Left hindlimb (tissue), 1 donor: ENCODE measurements around the gene DISP3.

Source experiments
- DNase-seq: peaks from one replicate; pipeline ENCODE4 v3.0.0-alpha.2; 2018

DISP3 gene

DNA sequence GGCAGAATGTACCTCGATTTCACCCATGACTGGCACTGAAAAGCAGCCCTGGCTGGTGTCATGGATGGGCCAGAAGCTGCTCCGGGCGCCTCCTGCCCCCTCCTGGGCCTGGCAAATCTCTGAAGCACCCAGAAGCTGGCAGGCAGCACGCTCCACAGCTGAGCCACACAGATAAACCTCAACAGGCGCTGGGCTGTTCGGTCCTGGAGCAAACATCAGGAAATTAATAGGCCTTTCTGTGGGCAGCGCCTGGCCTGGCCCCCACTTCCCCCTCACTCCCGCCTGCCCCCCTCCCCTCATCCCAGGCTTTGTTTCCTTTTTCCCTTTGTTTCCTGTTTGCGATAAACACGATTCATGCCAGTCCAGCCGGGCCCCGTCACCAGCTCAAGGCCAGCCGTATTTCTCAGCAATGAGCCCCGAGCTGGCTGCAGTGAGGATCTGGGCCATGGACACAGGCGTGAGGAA, 20.1 kb upstream of the DISP3 start:
- no peak for DNase-seq

DNA sequence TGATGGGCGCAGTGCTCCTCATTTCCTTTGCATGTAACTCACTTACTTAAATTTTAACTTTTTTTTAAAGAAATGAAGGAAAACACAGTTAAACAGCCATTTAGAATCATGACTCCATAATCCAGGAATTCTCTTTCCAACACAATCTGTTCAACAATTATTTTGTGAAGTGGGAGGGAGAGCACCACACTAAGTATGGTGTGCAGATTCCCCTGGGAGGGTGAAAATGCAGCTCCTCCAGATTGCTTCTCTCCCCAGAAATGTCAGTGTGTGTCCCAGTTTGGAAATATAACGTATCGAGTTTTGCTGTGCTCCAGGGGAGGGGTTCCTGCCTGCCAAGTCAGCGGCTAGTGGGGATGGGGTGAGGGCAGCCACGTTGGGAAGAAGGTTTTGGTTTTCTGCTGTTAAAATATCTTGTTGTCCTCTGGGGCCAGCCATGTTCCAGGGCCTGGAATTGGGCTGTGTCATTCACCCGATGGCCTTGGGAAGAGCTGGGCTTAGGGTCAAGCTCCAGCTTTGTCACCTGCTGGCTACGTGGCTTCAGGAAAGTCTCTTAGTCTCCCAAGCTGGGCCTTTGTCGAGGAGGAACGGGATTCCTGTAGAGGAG, 17.3 kb upstream of the DISP3 start:
- DNase-seq: no peak

DNA sequence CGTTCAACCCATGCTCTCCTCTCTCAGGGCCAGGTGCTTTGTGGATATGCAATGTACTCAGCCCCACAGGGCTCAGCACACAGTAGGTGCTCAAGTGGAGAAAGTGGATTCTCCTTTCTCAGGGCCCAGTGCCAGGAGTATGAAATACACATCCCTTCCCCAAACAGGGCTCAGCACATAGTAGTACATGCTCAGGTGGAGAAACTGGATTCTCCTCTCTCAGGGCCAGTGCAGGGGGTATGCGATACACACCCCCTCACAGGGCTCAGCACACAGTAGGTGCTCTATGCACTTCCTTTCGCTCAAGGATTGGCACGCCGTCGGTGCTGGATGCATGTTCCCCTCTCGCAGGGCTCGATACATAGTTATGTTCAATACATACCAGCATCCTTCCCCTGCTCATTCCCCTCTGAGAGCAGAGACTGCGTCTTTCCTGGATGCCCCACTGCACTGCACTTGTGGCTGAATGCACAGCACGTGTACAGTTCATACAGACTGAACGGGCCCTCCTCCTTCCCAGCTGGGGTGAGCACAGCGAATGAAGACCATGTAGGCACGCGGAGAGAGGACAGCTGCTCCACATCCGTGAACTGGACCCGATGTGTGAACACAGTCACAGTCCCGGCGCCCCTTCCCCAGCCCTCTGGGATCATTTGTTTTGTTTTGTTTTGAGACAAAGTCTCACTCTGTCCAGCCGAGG, 16.6 kb upstream of the DISP3 start:
- no peak for DNase-seq

DNA sequence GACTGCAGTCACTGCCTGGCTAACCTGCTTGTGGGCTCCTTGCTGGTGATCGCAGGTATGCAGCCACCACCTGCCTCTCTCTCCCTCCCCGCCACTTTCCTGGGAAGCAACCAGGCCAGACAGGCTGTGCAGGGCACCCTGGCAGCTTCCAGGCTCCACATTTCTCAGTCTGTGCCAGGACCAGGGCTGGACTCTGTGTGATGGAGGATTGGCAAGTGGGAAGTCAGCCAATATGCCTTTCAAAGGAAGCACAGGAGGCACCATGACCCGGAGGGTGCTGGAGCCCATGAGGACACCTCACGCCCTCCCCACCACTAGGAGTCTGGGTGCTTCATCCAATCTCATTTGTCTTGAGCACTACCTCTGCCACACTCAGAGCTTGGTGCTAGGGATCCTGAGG, 15.8 kb upstream of the DISP3 start:
- DNase-seq: no peak

DNA sequence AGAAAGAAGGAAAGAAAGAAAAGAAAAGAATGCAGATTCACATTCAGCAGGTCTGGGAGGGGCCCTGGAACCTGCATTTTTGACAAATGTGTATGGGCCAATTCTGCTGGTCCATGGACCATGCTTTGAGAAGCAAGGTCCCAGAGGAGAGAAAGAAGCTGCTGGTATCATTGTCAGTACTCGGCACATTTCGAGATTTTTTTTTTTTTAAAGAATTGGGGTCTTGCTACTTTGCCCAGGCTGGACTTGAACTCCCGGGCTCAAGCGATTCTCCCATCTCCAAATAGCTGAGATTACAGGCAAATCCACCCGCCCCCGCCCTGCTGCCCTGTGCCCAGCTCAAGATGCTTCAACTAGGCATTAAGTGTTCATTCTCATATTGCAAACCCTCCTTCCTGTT, 13.6 kb upstream of the DISP3 start:
- no peak for DNase-seq

DNA sequence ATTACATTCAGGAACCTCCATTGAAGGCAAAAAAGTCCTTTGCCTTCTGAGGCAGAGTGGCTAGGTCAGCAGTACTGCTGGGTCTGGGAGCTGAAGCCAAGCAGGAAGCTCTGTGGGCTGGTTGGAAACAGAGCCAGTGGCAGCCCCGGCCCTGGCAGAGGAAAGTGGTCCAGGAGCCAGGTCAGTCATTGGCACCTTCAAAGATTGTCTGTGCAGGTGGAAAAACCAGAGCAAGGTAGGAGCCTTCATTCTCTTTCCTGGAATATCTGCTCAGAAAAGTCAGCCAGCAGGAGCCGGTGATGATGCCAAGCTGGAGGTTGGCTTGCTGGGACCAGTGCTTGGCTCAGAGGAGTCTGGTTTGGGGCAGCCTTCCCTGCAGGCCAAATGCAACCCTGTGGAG, 12.5 kb upstream of the DISP3 start:
- no peak for DNase-seq

DNA sequence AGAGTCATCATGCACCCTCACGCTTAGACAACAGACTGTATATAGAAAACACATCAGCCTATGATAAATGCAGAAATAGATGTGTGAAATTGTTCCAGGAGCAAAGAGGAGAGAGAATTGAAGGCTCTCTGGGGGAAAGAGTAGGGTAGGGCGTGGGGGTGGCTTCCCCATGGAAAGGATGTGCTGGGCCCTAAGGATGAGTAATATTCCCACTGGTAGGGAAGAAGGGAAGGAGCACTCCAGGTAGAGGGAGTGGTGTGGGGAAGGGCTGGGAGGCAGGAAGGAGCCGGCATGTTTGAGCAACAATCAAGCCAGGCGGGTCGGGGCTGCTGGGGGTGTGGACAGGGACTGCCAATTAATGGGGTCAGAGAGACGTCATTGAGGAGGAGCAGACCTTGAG, 10.1 kb upstream of the DISP3 start:
- no peak for DNase-seq

DNA sequence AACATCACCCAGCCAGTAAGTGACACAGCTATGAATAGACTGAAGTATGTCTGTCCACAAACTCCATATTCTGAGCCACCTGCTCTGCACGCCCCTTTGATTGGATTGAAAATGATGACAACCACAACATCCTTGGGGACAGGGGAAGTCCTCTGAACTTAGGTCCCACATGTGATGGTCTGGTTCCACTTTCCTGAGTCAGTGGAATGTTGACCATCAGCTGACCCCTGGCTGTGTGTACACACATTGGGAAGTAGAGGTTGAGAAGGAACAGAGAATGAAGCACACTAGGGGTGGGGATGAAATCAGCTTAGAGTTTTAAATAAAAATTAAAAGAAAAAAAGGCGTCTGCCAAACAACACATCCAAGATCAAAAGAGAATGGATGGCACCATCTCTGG, 8.0 kb upstream of the DISP3 start:
- DNase-seq: no peak

DNA sequence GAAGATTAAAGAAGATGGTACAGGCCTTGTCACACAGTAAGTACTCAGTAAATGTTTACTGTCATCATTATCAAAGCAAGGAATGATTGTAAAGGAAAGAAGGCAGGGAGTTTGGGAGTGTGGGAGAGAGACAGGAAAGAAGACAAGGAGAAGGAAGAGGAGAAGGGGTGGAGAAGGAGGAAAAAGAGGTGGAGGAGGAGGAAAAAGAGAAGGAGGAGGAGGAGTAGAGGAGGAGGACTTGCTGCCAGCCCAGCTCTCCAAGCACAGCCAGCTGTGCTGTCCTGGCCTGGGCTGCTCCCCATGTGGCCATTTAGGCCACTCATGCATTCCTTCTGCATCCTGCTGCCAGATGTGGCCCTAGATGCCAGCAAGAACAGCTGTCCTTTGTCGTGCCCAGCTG, 7.5 kb upstream of the DISP3 start:
- DNase-seq: no peak

DNA sequence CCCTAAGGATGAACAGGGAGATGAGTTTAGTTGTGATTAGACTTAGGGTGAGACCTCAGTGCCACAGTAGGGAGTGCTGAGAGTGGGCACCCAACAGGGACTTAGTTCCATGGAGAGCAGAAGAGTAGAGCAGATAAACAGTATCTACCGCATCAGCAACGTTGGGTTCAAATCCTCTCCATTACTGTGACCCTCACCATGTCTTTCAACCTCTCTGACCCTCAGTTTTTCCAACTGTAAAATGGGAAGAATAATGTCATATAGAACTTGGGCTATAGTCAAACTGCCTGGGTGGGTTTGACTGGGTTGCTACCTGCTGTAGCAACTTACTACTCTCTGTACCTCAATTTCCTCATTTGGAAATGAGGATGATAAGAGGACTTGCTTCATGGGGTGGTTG, 6.7 kb upstream of the DISP3 start:
- no peak for DNase-seq

DNA sequence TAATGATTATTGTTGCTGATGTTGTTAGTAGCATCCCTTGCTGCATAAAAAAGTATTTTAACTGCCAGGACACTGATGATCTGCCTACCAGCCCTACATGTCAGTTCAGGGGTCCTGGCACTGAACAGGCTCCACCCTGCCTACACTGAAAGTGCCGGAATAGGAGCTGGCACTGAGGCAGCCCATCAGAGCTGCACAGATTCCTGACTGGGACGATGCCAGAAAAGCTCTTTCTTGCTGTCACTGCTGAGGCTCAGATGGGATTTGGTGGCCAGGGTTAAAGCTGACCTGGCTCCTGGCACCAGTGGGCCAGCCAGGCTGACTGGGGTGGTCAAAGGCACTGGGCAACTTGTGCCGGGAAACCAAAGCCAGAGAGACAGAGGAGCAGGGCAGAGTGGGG, 6.2 kb upstream of the DISP3 start:
- DNase-seq: no peak

DNA sequence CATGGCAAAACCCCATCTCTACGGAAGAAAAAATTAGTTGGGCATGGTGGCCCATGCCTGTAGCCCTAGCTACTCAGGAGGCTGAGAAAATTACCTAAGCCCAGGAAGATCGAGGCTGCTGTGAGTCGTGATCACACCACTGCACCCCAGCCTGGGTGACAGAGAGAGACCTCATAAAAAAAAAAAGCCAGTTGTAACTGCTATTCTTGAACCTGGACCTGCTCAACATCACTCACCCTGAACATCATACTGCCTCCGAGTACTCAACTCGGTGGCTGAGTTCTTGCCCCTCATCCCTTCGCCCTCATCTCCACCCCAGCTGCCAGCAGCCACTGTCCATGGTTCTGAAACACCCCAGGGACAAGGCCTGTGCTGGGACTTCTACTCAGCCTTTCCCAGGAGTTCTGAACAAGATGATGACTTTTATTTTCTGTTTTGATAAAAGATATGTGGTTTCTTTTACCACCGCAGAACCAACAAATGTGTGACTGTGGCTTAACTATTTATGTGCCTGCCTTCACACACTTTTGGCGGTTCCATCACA, 5.4 kb upstream of the DISP3 start:
- DNase-seq: no peak

DNA sequence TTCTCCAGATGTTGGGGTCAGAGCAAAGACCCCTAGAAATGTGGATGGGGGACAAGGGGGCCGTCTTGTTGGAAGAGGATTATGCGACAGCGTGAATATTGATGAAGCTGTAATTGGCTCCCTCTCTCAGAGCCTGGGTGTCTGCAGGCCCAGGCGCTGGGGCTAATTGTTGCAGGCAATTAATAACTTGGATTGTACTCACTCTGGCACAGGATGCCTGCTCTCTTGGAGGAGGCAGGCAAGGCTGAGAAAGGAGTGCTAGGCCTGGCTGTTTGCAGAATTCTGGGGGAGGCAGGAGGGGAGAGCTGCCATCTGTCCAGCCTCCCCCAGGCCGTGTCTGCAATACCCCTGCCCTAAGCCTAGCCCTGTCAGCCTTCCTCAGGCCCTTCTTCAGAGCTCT, 4.1 kb upstream of the DISP3 start:
- no peak for DNase-seq

DNA sequence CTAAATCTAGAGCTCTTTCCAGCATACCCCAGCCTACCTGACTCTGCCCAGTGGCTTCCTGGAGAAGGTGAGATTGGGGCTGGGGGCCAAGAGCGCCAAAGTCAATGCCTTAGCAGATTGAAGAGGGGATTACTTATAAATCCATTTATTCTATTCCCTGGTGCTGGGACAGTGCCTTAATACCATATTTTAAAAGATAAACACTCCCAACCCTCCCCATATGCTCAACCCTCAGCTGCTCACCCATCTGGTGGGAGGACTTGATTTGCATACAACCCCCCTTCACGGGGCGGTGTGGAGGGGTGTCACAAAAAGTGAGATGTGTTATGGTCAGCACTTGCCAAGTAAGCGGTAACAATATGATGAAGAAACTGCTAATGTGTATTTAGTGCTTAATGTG, 3.2 kb upstream of the DISP3 start:
- no peak for DNase-seq

DNA sequence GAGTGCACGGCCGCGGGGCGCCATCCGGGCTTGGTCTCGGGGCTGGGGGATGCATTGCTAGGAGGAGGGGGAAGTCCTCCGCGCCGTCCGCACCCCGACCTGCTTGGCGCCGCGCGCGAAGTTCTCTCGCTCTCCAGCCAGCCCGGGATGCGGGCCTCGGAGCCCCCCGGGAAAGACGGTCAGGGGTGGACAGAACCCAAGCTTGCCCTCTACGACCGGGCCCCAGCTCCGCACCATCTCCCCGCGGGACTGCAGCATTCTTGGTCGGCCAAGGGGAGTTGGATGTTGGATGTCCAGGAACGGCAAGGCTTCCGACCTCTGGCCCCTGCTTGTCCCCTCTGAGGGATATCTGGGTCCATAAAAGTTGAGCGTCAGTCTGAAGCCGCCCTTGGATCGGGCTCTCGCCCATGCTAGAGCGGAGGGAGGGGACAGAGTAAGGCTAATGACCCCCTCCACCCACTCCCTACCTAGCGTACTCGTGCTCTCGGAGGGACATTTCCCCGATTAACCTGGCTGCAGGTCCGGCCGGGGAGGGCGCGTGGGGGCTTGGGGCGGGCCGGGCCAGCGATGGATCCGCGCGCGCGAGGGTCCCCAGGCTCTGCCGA, 522 bp downstream of the DISP3 start:
- DNase-seq: no peak

DNA sequence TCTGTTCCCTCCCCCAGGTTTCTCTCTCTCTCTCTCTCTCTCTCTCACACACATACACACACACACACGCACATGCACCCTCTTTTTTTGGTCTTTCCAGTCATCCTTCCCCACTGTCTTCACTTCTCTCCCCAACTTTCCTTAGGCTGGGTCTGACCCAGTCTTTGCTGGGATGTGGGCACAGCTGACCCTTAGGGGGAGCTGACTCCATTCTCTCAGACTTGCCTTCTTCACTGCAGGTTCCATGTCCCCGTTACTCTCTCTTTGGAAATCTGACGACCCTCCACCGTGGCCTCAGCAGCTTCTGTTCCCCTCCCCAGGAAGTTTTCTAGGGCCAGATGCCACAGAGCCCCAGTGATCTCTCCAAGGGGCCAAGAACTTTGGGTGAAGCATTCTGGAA, 2.1 kb downstream of the DISP3 start:
- DNase-seq: no peak

DNA sequence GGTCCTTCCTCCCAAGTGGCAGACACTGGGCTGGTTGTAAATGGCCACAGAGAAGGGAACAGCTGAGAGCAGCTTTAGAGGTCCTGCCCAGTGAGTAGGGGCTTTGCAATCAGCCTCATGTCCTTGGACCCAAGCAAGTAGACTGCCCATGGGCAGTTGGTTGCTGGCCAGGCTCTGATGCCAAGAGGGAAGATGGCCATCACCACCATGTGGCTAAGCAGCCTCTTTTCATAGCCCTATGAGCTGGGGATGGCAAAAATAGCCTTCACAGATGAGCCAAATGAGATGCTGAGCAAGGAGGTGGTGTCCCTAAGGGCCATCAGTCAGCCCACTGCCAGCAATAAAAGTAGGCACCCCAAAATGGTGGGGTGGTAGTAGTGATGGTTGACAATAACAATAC, 3.2 kb downstream of the DISP3 start:
- DNase-seq: no peak

DNA sequence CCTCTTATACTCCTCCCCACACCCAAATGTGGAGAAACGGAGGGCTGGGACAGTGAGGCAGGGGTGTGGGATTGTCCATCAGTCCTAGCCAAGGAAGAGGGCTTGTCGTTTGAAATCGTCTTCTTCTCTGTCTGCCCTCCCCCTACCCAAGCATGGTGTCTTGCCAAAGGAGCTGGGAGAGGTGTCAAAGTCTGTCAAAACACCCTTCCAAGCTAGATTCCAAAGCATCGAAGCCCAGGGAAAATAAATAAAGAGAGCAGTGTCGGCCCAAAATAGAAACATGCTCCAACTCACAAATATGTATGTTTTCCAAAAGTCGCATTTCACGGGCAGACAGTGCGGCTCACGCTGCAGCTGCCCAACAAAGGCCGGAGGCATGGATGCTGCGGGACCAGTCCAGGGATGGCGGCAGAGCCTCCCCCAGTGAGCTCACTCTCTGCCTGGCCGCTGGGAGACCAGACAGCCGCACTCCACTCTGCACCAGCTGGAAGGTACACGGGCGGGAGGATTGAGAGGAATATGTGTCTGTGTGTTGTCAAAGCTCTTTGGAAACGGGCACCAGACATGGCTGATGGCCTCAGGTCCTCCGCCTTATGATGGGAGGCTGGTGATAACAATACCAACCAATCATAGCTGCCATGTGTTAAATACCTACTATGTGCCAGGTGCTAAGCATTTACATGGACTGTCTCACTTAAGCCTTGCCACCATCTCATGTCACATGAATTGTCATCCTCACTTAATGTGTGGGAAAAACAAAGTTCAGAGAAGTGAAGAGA, 3.9 kb downstream of the DISP3 start:
- DNase-seq: no peak

DNA sequence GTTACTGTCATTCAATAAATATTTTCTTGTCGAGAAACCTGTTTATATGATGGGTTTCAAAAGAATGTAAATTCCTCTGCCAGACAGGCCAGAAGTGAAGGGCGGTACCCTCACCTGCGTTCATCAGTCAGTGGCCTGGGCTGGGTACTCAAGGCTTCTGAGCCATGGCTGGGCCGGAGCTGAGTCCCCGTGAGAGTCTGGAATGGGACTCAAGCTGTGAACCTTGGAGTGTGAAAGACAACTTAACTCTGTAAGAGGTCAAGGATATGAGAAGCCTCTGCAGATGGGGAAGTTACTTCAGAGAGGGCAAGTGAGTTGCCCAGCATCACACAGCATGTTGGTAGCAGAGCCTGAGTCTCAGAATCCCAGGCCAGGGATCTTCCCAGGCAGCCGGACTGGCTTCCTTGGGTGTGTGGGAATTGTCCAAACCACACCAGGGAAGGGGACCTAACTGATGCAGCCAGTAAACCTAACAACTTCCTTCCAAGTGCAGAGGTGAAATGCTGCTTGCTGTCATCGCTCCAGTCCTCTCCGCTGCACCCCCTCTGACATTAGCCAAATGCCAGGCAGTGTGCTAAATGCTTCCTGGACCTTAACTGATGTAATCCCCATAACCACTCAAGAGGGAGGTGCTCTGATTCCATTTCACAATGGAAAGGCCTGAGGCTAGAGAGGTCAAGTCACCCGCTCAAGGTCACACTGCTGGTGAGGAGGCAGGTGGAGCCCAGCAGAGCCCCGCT, 4.8 kb downstream of the DISP3 start:
- no peak for DNase-seq

DNA sequence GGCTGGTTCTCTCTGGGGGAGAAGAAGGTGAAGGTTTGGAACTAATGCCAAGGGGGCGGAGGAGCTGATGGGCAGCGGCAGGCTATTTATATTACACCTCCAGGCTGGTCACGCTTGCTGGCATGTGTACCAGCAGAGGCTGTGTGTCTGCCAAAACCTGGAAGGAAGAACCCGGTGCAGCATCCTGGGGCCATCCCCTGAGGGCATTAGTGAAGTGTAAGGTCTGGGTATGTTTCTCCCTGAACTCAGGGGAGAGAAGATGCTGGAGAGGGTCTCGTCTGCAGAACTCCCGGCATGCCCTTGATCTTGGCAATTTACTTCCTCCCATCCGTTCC, 5.3 kb downstream of the DISP3 start:
- DNase-seq: no peak

DNA sequence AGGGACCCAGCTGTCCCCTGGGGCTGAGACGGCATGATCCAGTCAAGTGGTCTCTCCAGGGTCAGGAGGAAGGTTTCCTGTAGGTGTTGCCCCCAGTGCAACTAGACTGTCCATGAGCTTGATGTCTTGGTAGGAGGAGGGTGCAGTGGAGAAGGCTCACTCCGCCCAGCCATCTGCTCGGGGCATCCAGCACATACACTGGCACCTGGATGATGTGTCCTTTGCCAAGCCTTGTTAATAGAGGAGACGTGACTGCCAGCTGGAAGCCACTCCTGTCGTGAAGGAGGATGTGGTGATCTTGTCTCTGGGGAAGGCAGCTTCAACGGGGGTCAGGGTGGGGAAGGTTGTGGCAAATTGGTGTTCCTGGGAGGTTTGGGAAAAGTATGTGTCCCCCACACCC, 6.2 kb downstream of the DISP3 start:
- no peak for DNase-seq

DNA sequence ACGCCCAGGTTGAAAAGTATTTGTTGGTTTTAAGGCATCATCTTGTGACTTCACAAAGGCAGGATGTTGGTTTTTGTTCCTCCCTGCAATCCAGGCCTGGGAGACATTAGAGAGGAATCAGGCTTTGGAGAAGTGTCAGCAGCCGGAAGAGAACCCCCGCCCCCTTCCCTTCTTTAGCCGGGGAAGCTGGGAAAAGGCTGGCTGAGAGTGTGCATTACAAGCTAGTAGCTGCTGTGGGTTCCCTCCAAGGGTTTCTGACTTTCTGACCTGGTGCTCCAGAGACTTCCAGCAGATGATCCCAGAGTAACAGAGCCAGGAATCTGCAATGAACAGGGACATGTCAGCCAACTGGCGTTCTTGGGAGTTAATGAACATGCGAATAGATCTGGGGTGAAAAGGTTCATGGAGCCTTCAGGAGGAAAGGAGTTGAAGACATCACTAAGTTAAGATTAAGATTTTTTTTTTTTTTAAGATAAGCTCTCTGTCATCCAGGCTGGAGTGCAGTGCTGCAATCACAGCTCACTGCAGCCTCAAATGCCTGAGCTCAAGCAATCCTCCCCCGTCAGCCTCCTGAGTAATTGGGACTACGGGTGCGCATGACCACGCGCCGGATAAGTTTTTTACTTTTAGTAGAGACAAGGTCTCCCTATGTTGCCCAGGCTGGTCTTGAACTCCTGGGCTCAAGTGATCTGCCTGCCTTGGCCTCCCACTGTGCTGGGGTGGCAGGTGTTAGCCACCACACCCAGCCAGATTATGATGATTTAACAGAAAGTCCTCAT, 7.5 kb downstream of the DISP3 start:
- no peak for DNase-seq
